Measurements from ENCODE around the gene SDC1. TPM values are rescaled to one million over a fixed set of nuclear protein-coding genes. Genes with fewer than 3 reads are reported as not detected.

SDC1 gene
- total RNA-seq, 1 experiment from 2014 or later, result 11.5 TPM

DNA sequence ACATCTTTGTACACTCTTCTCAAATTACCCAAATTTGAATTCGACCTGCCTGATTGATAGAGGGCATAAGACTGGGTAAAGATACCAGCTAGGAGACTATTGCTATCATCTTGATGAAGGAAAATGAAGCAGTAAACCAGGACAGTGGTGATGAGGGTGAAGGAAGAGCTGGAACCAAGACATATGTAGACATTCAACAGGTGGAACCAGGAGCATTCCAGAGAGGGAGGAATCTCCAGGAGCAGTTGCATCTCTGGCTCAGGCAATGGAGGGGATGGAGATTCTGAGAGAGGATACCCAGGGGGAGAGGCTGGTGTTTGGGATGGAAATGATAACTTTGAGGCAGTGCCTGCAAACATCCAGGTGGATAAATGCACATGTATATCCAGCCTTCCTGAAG lies 41.6 kb downstream of the SDC1 start:
- Histone ChIP-seq H3K9me2 (replicated peaks; ENCODE audit: insufficient read depth, low read length) (no peaks in the 10 kb centered on the region), H3K4me1 (ENCODE audit: low read length) (peaks cover 19% of the 10 kb centered on the region), H3K4me3 (ENCODE audit: low read length) (no peak overlapping the region), H3K4me2 (ENCODE audit: low read depth, low read length, poor library complexity, severe bottlenecking) (no peak overlapping the region), H3K27ac (ENCODE audit: low read length) (no peak overlapping the region), H3K36me3 (ENCODE audit: insufficient read depth, low read length) (no peaks in the 10 kb centered on the region), H3K9ac (ENCODE audit: low read length) (no peak overlapping the region), H3K9me3 (ENCODE audit: low read length) (no peaks in the 10 kb centered on the region), H2AFZ (ENCODE audit: low read length) (no peak overlapping the region), H3K79me2 (ENCODE audit: low read length) (no peaks in the 10 kb centered on the region), H4K20me1 (ENCODE audit: insufficient read depth, low read depth, low read length) (no peaks in the 10 kb centered on the region), H3K27me3 (ENCODE audit: low read length) (no peaks in the 10 kb centered on the region)
- no peak for DNase-seq

DNA sequence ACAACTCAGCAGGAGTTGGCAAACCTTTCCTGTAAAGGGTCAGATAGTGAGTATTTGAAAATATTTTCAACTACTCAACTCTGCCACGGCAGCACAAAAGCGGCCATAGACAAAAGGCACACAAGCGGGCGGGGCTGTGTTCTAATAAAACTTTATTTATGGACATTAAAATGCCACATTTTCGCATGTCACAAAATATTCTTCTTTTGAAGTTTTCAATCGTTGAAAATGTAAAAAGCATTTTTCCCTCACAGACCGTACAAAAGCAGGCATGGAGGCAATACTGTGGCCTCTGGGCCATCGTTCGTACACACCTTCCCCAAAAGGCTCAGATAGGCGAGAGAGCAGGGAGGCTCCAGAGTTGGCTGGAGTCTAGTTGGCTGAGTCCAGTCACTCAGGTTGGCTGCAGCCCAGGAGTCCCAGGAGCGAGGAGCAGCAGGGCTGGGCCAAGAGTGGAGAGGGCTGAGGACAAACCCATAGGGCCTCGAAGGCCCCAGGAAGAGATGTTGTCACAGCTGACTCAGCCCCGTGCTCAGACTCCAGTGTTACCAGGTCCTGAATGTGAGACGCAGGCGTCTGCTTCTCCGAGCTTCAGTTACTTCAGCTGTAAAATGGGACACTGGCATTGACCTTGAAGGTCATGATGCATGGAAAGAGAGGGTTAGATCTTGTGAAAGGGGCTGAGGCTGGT lies 42.5 kb downstream of the SDC1 start:
- no peak for DNase-seq
- no peak overlapping the region for H3K4me3 ChIP-seq (ENCODE audit: low read length)

DNA sequence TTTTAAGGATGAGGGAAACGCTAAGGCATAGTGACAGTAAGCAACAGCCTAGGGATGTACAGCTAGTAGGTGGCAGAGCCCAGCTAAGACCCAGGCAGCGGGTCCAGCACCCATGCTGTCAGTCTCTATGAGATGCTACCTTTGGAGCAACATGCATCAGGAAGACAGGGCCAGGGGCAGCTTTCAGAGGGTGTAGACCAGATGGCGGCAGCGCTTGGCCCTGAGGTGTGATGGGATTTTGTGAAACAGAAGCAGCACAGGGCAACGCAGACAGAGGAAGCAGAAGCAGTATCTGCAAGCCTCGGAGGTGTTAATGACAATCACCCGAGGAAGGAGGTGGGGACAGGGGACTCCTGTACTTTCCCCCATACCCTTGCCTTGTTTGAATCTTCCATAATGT lies 43.2 kb downstream of the SDC1 start:
- peaks cover 10% of the 10 kb centered on the region for H3K4me1 ChIP-seq (ENCODE audit: low read length)
- no peak overlapping the region for H3K4me2 ChIP-seq (ENCODE audit: low read depth, low read length, poor library complexity, severe bottlenecking)
- H3K9me2 ChIP-seq (replicated peaks; ENCODE audit: insufficient read depth, low read length), result no peaks in the 10 kb centered on the region
- H4K20me1 ChIP-seq (ENCODE audit: insufficient read depth, low read depth, low read length), result no peaks in the 10 kb centered on the region
- no peak overlapping the region for H2AFZ ChIP-seq (ENCODE audit: low read length)
- no peaks in the 10 kb centered on the region for H3K9me3 ChIP-seq (ENCODE audit: low read length)
- no peaks in the 10 kb centered on the region for H3K27me3 ChIP-seq (ENCODE audit: low read length)
- no peak overlapping the region for H3K4me3 ChIP-seq (ENCODE audit: low read length)
- no peak for DNase-seq
- H3K27ac ChIP-seq (ENCODE audit: low read length), result no peak overlapping the region
- no peaks in the 10 kb centered on the region for H3K79me2 ChIP-seq (ENCODE audit: low read length)
- H3K36me3 ChIP-seq (ENCODE audit: insufficient read depth, low read length), result no peaks in the 10 kb centered on the region
- no peak overlapping the region for H3K9ac ChIP-seq (ENCODE audit: low read length)

More for the DNA sequence above, 42.5 kb downstream of the SDC1 start:
- Histone ChIP-seq H3K4me1 (ENCODE audit: low read length) (peaks cover 16% of the 10 kb centered on the region), H3K27me3 (ENCODE audit: low read length) (no peaks in the 10 kb centered on the region), H4K20me1 (ENCODE audit: insufficient read depth, low read depth, low read length) (no peaks in the 10 kb centered on the region), H3K79me2 (ENCODE audit: low read length) (no peaks in the 10 kb centered on the region), H3K9ac (ENCODE audit: low read length) (no peak overlapping the region), H3K9me2 (replicated peaks; ENCODE audit: insufficient read depth, low read length) (no peaks in the 10 kb centered on the region), H3K36me3 (ENCODE audit: insufficient read depth, low read length) (no peaks in the 10 kb centered on the region), H3K4me2 (ENCODE audit: low read depth, low read length, poor library complexity, severe bottlenecking) (no peak overlapping the region), H3K27ac (ENCODE audit: low read length) (no peak overlapping the region), H3K9me3 (ENCODE audit: low read length) (no peaks in the 10 kb centered on the region), H2AFZ (ENCODE audit: low read length) (no peak overlapping the region)

DNA sequence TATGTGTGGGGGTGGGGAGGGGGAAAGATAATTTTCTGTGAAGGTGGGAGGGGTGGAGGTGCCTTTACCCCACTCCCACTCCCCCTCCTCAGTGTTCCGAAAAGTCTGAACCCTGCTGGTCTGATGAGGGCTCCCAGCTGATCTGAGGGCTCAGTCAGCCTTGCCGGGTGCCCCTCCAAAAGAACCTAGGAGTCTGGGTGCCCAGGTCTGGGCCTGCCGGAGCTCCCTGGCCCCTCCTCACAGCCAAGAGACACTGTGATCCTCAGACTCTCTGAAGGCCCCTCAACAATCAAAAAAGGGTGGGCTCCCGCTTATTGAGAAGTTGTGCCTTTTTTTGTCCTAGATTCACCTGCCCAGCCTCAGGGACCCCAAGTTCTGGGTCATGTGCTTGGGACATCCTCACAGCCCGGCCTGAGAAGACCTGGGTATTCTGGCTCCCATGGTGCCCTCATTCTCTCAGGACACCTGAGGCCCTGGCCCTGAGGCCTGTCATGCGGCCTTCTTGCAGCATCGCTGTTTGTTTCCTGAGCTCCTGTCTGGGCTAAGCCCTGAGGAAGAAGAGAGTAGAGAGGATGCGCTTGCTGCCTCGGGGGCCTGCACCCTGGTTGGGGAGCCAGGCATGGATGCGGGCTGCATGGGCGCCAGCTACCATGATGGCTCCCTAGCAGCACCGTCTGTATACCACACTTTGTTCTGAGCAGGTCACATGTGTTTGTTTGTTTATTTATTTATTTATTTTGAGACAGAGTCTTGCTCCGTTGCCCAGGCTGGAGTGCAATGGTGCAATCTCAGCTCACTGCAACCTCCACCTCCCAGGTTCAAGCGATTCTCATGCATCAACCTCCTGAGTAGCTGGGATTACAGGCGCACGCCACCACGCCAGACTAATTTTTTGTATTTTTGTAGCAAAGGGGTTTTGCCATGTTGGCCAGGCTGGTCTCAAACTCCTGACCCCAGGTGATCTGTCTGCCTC lies 44.0 kb downstream of the SDC1 start:
- no peak overlapping the region for H3K4me2 ChIP-seq (ENCODE audit: low read depth, low read length, poor library complexity, severe bottlenecking)
- H4K20me1 ChIP-seq (ENCODE audit: insufficient read depth, low read depth, low read length), result no peaks in the 10 kb centered on the region
- no peak for DNase-seq

DNA sequence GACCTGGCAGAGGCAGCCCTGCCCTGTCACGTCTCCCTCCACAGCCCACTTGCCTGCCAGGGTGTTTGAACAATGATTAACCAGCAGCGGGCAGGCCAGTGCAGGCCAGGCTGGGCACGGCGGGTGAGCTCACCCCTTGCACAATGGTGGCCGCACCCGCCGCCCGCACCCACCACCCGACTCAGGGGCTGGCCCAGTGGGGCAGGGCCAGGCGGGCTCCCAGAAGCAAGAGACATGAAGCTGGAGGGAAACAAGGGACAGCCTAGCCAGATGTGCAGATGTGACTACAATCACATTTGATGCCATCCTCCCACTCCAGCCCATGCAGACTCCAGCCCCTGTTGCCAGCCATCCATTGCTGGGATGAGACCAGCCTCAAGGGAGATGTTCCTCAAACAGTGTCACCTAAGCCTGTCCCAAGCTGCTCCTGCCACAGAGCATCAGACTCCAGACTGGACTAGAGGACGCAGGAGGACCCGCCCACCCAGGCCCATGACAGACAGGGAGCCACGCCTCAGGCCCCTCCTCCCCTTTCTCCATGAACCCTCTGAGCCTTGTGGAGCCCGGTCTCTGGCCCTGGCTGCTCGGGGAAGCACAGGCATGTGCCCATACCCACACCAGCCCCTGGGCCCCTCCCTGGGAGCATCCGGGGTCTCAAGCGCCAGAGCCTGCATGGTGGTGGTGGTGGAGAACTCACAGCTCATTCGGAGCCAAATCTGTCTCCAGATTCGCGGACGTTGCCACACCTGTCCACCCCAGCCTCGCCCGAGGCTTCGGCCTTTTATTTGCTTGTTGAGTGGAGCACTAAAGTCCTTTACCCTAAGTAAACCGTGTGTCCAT lies 45.0 kb downstream of the SDC1 start:
- DNase-seq, result no peak
- no peak overlapping the region for H3K4me2 ChIP-seq (ENCODE audit: low read depth, low read length, poor library complexity, severe bottlenecking)
- H3K79me2 ChIP-seq (ENCODE audit: low read length), result no peaks in the 10 kb centered on the region
- H3K27me3 ChIP-seq (ENCODE audit: low read length), result no peaks in the 10 kb centered on the region
- no peaks in the 10 kb centered on the region for H3K9me3 ChIP-seq (ENCODE audit: low read length)
- H3K9ac ChIP-seq (ENCODE audit: low read length), result no peak overlapping the region
- no peak overlapping the region for H3K27ac ChIP-seq (ENCODE audit: low read length)
- no peaks in the 10 kb centered on the region for H4K20me1 ChIP-seq (ENCODE audit: insufficient read depth, low read depth, low read length)
- H2AFZ ChIP-seq (ENCODE audit: low read length), result no peak overlapping the region
- H3K4me1 ChIP-seq (ENCODE audit: low read length), result no peaks in the 10 kb centered on the region
- H3K4me3 ChIP-seq (ENCODE audit: low read length), result no peak overlapping the region
- H3K36me3 ChIP-seq (ENCODE audit: insufficient read depth, low read length), result no peaks in the 10 kb centered on the region
- no peaks in the 10 kb centered on the region for H3K9me2 ChIP-seq (replicated peaks; ENCODE audit: insufficient read depth, low read length)

More for the DNA sequence above, 44.0 kb downstream of the SDC1 start:
- no peak overlapping the region for H3K27ac ChIP-seq (ENCODE audit: low read length)
- H3K9ac ChIP-seq (ENCODE audit: low read length), result no peak overlapping the region
- no peaks in the 10 kb centered on the region for H3K36me3 ChIP-seq (ENCODE audit: insufficient read depth, low read length)
- H2AFZ ChIP-seq (ENCODE audit: low read length), result no peak overlapping the region
- peaks cover 2% of the 10 kb centered on the region for H3K4me1 ChIP-seq (ENCODE audit: low read length)
- no peaks in the 10 kb centered on the region for H3K79me2 ChIP-seq (ENCODE audit: low read length)
- no peaks in the 10 kb centered on the region for H3K9me2 ChIP-seq (replicated peaks; ENCODE audit: insufficient read depth, low read length)
- H3K4me3 ChIP-seq (ENCODE audit: low read length), result no peak overlapping the region
- H3K27me3 ChIP-seq (ENCODE audit: low read length), result no peaks in the 10 kb centered on the region
- no peaks in the 10 kb centered on the region for H3K9me3 ChIP-seq (ENCODE audit: low read length)

DNA sequence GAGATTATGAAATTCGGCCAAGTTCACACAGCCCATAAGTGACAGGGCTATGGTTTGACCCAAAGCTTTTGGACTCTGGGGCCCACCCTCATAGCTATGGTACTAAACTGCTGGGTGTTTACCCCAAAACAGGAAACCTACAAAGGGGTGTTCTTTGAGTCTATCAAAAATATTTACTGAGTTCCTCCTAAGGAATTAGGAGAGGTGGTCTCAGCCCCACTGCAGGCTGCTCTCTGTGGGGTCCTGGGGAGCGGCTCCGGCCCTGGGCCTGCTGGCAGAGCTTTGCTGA lies 45.5 kb downstream of the SDC1 start:
- Histone ChIP-seq H3K27me3 (ENCODE audit: low read length) (no peaks in the 10 kb centered on the region), H3K4me1 (ENCODE audit: low read length) (no peaks in the 10 kb centered on the region), H2AFZ (ENCODE audit: low read length) (no peak overlapping the region), H4K20me1 (ENCODE audit: insufficient read depth, low read depth, low read length) (no peaks in the 10 kb centered on the region), H3K4me3 (ENCODE audit: low read length) (no peak overlapping the region), H3K4me2 (ENCODE audit: low read depth, low read length, poor library complexity, severe bottlenecking) (no peak overlapping the region), H3K9ac (ENCODE audit: low read length) (no peak overlapping the region), H3K9me2 (replicated peaks; ENCODE audit: insufficient read depth, low read length) (no peaks in the 10 kb centered on the region), H3K36me3 (ENCODE audit: insufficient read depth, low read length) (no peaks in the 10 kb centered on the region), H3K79me2 (ENCODE audit: low read length) (no peaks in the 10 kb centered on the region), H3K27ac (ENCODE audit: low read length) (no peak overlapping the region), H3K9me3 (ENCODE audit: low read length) (no peaks in the 10 kb centered on the region)
- DNase-seq, result no peak

DNA sequence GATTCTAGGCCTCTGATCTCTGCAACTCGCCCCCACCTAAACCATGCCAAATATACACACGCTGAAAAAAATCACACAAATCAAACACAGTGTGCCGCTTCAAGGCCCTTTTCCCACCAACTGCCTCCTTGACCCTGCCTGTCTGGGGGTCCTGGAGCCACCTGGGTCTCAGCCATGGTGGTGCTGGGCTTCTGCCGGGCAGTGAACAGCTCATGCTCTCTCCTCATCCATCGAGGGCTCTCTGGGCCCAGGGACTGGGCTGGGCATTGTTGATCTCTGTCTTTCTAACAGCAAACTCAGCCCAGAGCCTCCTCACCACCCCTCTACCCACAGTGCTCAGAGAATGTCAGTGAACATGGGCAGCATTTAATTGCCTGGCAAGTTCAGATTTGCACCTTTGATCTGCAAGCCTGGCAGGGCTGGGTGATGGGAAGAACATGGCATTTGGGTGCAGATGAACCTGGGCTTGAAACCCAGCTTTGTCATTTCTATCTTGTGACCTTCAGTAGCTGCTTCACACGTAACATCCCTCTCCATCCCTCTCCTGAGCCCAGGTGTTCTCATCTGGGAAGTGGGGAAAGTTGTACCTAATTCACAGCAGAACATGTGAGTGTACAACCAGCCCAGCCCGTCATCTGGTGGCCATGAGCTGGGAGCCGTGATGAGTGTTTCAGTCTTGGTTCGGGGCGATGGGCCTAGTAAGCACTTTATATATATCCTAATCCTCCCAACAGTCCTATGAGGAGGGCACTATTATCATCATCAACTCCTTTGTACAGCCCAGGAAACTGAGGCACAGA lies 46.1 kb downstream of the SDC1 start:
- Histone ChIP-seq H3K4me3 (ENCODE audit: low read length) (no peak overlapping the region), H3K79me2 (ENCODE audit: low read length) (no peaks in the 10 kb centered on the region), H4K20me1 (ENCODE audit: insufficient read depth, low read depth, low read length) (no peaks in the 10 kb centered on the region), H3K9ac (ENCODE audit: low read length) (no peak overlapping the region), H3K27ac (ENCODE audit: low read length) (no peak overlapping the region), H3K4me2 (ENCODE audit: low read depth, low read length, poor library complexity, severe bottlenecking) (no peak overlapping the region), H3K9me3 (ENCODE audit: low read length) (no peaks in the 10 kb centered on the region), H3K9me2 (replicated peaks; ENCODE audit: insufficient read depth, low read length) (no peaks in the 10 kb centered on the region), H2AFZ (ENCODE audit: low read length) (no peak overlapping the region), H3K27me3 (ENCODE audit: low read length) (no peaks in the 10 kb centered on the region), H3K36me3 (ENCODE audit: insufficient read depth, low read length) (no peaks in the 10 kb centered on the region), H3K4me1 (ENCODE audit: low read length) (no peaks in the 10 kb centered on the region)
- DNase-seq, result no peak

Data from Karpas-422 (cell line).